IPS DF 6.9 (cell line): ENCODE results near the gene SNHG17.

Source experiments
- DNase-seq: peaks from one replicate; pipeline ENCODE4 v3.0.0-alpha.2; 2013; ENCODE audit warnings: low read depth, low spot score
- H3K27ac ChIP-seq: one replicate; pipeline ENCODE4 v1.5.1; 2013; ENCODE audit warnings: low read length, control low read depth
- H3K27me3 ChIP-seq: 2 replicates; pipeline ENCODE4 v1.6.1; 2013; ENCODE audit warnings: mild to moderate bottlenecking, low read length; ENCODE audit not compliant: control insufficient read depth, insufficient read depth
- H3K36me3 ChIP-seq: 2 replicates; pipeline ENCODE4 v1.6.1; 2013; ENCODE audit warnings: low read length; ENCODE audit not compliant: control insufficient read depth, insufficient read depth
- H3K4me1 ChIP-seq: 2 replicates; pipeline ENCODE4 v1.6.1; 2013; ENCODE audit warnings: low read length; ENCODE audit not compliant: control insufficient read depth, insufficient read depth
- H3K4me3 ChIP-seq: 2 replicates; pipeline ENCODE4 v1.5.1; 2013; ENCODE audit warnings: mild to moderate bottlenecking, low read length
- H3K9me3 ChIP-seq: 2 replicates; pipeline ENCODE4 v1.6.1; 2013; ENCODE audit warnings: low read length, inconsistent platforms; ENCODE audit not compliant: control insufficient read depth, insufficient read depth
- WGBS: extraction: QIAGEN DNeasy Blood & Tissue Kit; methylation state at CpG from one replicate; pipeline ENCODE4 v1.1.7; 2013; ENCODE audit warnings: mixed read lengths, missing lambda C conversion rate; ENCODE audit not compliant: insufficient read length, insufficient coverage; 5-methylcytosine and 5-hydroxymethylcytosine counted together

Gene SNHG17

DNA sequence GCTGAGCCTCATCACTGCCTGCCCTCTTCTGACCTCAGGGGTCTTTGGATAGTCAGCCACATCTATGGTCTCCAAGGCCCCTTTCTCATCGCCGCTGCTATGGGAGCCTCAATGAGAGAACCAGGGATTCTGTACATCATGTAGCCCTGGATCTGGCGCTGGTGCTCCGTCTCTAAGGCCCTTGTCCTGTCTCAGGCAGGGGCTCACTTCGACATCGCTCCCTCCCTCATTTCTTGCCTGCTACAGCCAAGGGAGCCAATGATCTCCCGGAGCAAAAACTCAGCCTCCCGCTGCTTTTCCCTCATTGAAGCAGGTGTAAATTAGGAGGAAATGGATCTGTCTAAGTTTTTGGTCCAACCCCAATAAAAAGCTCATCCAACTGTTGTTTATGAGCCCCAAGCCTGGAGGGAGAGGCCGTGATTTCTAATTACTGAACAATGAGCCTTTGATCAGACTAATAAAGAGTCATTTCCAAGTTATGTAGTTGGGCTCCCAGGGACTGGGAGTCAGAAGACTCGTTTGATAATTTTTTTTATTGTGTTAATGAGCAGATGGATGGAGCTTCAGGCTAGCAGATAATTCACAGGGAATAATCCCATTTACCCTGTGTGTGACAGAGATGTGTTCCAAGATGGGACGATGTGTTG lies 58.0 kb downstream of the SNHG17 start:
- Histone ChIP-seq H3K4me3 (no peak overlapping the region), H3K27ac (no peak overlapping the region), H3K9me3 (no peaks in the 10 kb centered on the region), H3K36me3 (no peaks in the 10 kb centered on the region), H3K27me3 (no peaks in the 10 kb centered on the region), H3K4me1 (no peaks in the 10 kb centered on the region)
- no peak for DNase-seq
- no CpG with 5 or more reads among the region's 11 CpGs for WGBS

- no peak for DNase-seq
Observed at GRCh38 chr20:38373898-38374297, 61.2 kb downstream of the SNHG17 start.

DNA sequence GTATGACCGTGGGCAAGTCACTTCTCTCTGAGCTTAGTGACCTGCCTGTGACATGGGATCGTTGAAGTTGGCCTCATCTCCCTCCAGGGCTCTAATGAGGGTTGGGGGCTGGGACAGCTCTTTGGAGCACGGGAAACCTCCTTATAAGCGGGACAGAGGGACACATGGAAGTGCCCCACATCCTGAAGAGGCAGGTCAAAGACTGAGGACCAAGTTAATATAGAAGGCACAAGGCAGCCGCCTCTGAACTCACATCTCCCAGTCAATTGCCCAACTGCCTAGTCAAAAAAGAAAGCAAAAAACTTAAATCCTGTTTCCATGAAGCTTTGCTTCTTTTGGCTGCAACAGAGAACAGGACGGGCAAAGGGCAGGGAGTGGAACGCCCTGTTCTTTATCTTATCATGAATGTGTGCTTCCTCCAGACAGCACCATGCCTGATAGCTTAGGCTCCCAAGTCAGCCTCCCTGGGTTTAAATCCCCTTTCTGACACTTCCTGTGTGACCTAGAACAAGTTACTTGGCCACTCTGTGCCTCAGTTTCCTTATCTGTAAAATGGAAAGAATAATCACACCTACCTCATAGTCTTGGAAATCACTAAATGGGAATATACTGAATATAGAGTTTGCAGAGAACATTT lies 61.8 kb downstream of the SNHG17 start:
- Histone ChIP-seq H3K9me3 (no peaks in the 10 kb centered on the region), H3K27ac (no peak overlapping the region), H3K4me1 (0 out of 2 replicates have a peak, but pooled peaks cover 1% of the 10 kb centered on the region), H3K36me3 (no peaks in the 10 kb centered on the region), H3K4me3 (no peak overlapping the region), H3K27me3 (no peaks in the 10 kb centered on the region)
- DNase-seq: no peak
- WGBS: no CpG with 5 or more reads among the region's 7 CpGs

More at GRCh38 chr20:38373898-38374297, 61.2 kb downstream of the SNHG17 start:
- no peak overlapping the region for H3K27ac ChIP-seq
- H3K9me3 ChIP-seq: no peaks in the 10 kb centered on the region
- H3K27me3 ChIP-seq: no peaks in the 10 kb centered on the region
- no peaks in the 10 kb centered on the region for H3K36me3 ChIP-seq
- no CpG with 5 or more reads among the region's 5 CpGs for WGBS
- H3K4me3 ChIP-seq: no peak overlapping the region
- H3K4me1 ChIP-seq: 0 out of 2 replicates have a peak, but pooled peaks cover 1% of the 10 kb centered on the region

DNA sequence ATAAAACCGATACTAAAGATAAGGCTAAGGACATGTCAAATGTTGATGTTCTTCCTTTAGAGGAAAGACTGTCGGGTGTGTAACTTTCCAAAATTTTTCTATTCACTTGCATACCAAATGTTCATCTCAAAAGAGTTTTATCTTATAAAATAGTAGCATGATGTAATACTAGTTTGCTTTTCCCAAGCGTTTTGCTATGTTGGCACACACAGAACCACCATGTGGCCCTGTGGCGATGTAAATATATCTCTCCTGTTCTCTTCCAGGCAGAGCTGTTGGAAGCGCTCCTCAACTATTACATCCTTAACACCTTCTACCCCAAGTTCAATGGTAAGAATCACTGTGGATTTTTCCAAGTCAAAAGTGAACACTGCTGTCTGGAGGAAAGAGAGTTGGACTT lies 62.3 kb downstream of the SNHG17 start:
- Histone ChIP-seq H3K9me3 (no peaks in the 10 kb centered on the region), H3K27me3 (no peaks in the 10 kb centered on the region), H3K4me1 (0 out of 2 replicates have a peak, but pooled peaks cover 1% of the 10 kb centered on the region), H3K27ac (no peak overlapping the region), H3K4me3 (no peak overlapping the region), H3K36me3 (no peaks in the 10 kb centered on the region)
- DNase-seq: no peak
- WGBS: no CpG with 5 or more reads among the region's 5 CpGs
